Endothelial cell of umbilical vein (primary cell): ENCODE results near the gene THSD4. TPM values are rescaled to one million over a fixed set of nuclear protein-coding genes. Genes with fewer than 3 reads are reported as not detected.

Experiments used
- BruUV-seq: library from RNA; stranded (reverse); fragments of 400-500 nt; replicated peaks from 2 replicates; lab custom pipeline; 2021; lab: Mats Ljungman, UMichigan
- CTCF ChIA-PET: fragments of 300-600, 350-600 bp; sonication (Branson Sonifier 250); formaldehyde crosslinking; loops from one replicate; lab custom pipeline; 2021; ENCODE audit warnings: antibody characterized with exemption, inconsistent platforms; lab: Charles Lee
- POLR2A ChIA-PET: fragments of 300-600, 350-600 bp; sonication (Branson Sonifier 250); formaldehyde crosslinking; loops from one replicate; lab custom pipeline; 2021; ENCODE audit warnings: antibody characterized with exemption, inconsistent platforms; lab: Charles Lee
- DNase-seq: peaks from one replicate; pipeline ENCODE4 v3.0.0-alpha.2; 2011; ENCODE audit warnings: low read depth, low spot score
- FAIRE-seq: peaks from 2 replicates; lab custom pipeline; 2011; peaks lifted over from hg19 to GRCh38; lab: Jason Lieb, UNC
- H2AFZ ChIP-seq: 2 replicates; pipeline ENCODE4 v1.6.0; 2012; ENCODE audit warnings: low read depth, low read length, control low read depth, inconsistent platforms
- H3K27ac ChIP-seq: 2 replicates; pipeline ENCODE4 v1.5.1; 2011; ENCODE audit warnings: low read depth, mild to moderate bottlenecking, control low read depth, low read length, moderate library complexity; ENCODE audit not compliant: insufficient read depth
- H3K27me3 ChIP-seq, 2 experiments: 2 replicates each; pipeline versions ENCODE4 v1.6.0 to v1.6.1; 2011; ENCODE audit warnings: low read length in 2 of 2, mixed read lengths in 1 of 2; ENCODE audit not compliant: control insufficient read depth in 2 of 2, insufficient read depth in 2 of 2
- H3K36me3 ChIP-seq, 2 experiments: 2 replicates in 1 of 2; 3 replicates in 1 of 2; pipeline ENCODE4 v1.5.1; 2011; ENCODE audit warnings: low read length in 2 of 2, mild to moderate bottlenecking in 1 of 2, moderate library complexity in 1 of 2; ENCODE audit not compliant: control insufficient read depth in 2 of 2, insufficient read depth in 2 of 2; ENCODE audit errors: extremely low read depth in 1 of 2
- H3K4me1 ChIP-seq: 3 replicates; pipeline ENCODE4 v1.5.1; 2011; ENCODE audit warnings: mild to moderate bottlenecking, low read length; ENCODE audit not compliant: control insufficient read depth, insufficient read depth; ENCODE audit errors: extremely low read depth
- H3K4me2 ChIP-seq: 2 replicates; pipeline ENCODE4 v1.6.1; 2011; ENCODE audit warnings: low read length, control low read depth, mixed read lengths; ENCODE audit not compliant: insufficient read depth
- H3K4me3 ChIP-seq, 3 experiments: fragments of 200-600 bp in 1 of 3; sonication (generic), shearing (Covaris generic) in 1 of 3; replicated peaks in 1 of 3; 2 replicates each; pipeline ENCODE4 v1.5.1; 2011 to 2016; ENCODE audit warnings: control low read depth in 3 of 3, low read length in 3 of 3, mild to moderate bottlenecking in 2 of 3, inconsistent platforms in 1 of 3, low read depth in 1 of 3, moderate library complexity in 1 of 3; ENCODE audit not compliant: insufficient read depth in 1 of 3
- H3K79me2 ChIP-seq: 2 replicates; pipeline ENCODE4 v1.6.0; 2012; ENCODE audit warnings: low read length, inconsistent platforms; ENCODE audit not compliant: control insufficient read depth, insufficient read depth
- H3K9ac ChIP-seq: replicated peaks from 2 replicates; pipeline ENCODE3; 2011; ENCODE audit warnings: low read length, control low read depth; ENCODE audit not compliant: insufficient read depth; ENCODE audit errors: extremely low read depth
- H3K9me1 ChIP-seq: replicated peaks from 3 replicates; pipeline ENCODE4 v1.6.0; 2011; ENCODE audit warnings: mild to moderate bottlenecking, low read length; ENCODE audit not compliant: control insufficient read depth, insufficient read depth; ENCODE audit errors: extremely low read depth
- H3K9me3 ChIP-seq: replicated peaks from 2 replicates; pipeline ENCODE4 v1.5.1; 2012; ENCODE audit warnings: low read length, inconsistent platforms; ENCODE audit not compliant: control insufficient read depth, insufficient read depth
- H4K20me1 ChIP-seq: replicated peaks from 2 replicates; pipeline ENCODE3; 2011; ENCODE audit warnings: mild to moderate bottlenecking, low read length; ENCODE audit not compliant: control insufficient read depth, insufficient read depth; ENCODE audit errors: extremely low read depth
- EZH2 ChIP-seq: IDR thresholded peaks from 2 replicates; pipeline ENCODE4 v1.6.1; 2012; ENCODE audit warnings: borderline replicate concordance, low read depth, mild to moderate bottlenecking, moderate library complexity, low read length, inconsistent platforms; ENCODE audit not compliant: severe bottlenecking
- FOS ChIP-seq: IDR thresholded peaks from 2 replicates; pipeline ENCODE4 v1.6.1; 2011; ENCODE audit warnings: mild to moderate bottlenecking, low read length, moderate library complexity, borderline replicate concordance; ENCODE audit not compliant: insufficient read depth
- GATA2 ChIP-seq: IDR thresholded peaks from 2 replicates; pipeline ENCODE4 v1.7.0; 2011; ENCODE audit warnings: low read depth, mild to moderate bottlenecking, moderate library complexity, mixed read lengths, low read length; ENCODE audit not compliant: insufficient read length, insufficient read depth
- JUN ChIP-seq: IDR thresholded peaks from 2 replicates; pipeline ENCODE4 v1.6.1; 2011; ENCODE audit warnings: borderline replicate concordance, low read depth; ENCODE audit not compliant: insufficient read length, insufficient read depth
- MYC ChIP-seq: IDR thresholded peaks from one replicate; pipeline ENCODE4 v1.6.1; 2011; ENCODE audit warnings: mild to moderate bottlenecking, low read depth, low read length
- POLR2A ChIP-seq: IDR thresholded peaks from 2 replicates; pipeline ENCODE4 v1.6.1; 2012; ENCODE audit warnings: low read depth, mild to moderate bottlenecking, control low read depth, low read length
- POLR2AphosphoS5 ChIP-seq: IDR thresholded peaks from 2 replicates; pipeline ENCODE4 v1.6.1; 2012; ENCODE audit warnings: low read depth, mild to moderate bottlenecking, control low read depth, low read length, moderate library complexity; ENCODE audit not compliant: insufficient read depth
- dilution Hi-C: fragments of 300-500 bp; cut with MboI; formaldehyde crosslinking; loops from one replicate; pipeline ENCODE4 v1.15.0; 2019; ENCODE audit warnings: low sequenced_read_pairs; ENCODE audit not compliant: extremely low pct_ligation_motif_present
- intact Hi-C: fragments of 100-400 bp; cut with micrococcal nuclease; formaldehyde crosslinking; loops from one replicate; pipeline ENCODE4 v1.10.0; 2022
- polyA plus RNA-seq, 4 experiments: library from polyadenylated mRNA; depleted of rRNA in 3 of 4; stranded (reverse) in 3 of 4; unstranded in 1 of 4; fragments of >200 nt; gene quantifications; 2 replicates each; pipeline versions ENCODE4 v1.2.1 to v1.2.3, GENCODE V29; 2011 to 2012; ENCODE audit warnings: missing spikeins in 1 of 4
- total RNA-seq: library from RNA; stranded (reverse); gene quantifications from 2 replicates; pipeline ENCODE4 v1.2.3, GENCODE V29; 2021
- TF ChIP-seq, protein P1 (sequence below): IDR thresholded peaks from 2 replicates; pipeline ENCODE4 v1.6.1; 2011; ENCODE audit not compliant: insufficient read depth, insufficient read length
- TF ChIP-seq, protein P2 (sequence below), 2 donors: IDR thresholded peaks; 1 replicate in 1 of 2; 2 replicates in 1 of 2; pipeline ENCODE4 v1.5.1; 2011; ENCODE audit warnings: low read length in 2 of 2, mild to moderate bottlenecking in 2 of 2, moderate library complexity in 2 of 2, control low read depth in 1 of 2, inconsistent platforms in 1 of 2, low read depth in 1 of 2; ENCODE audit not compliant: insufficient read depth in 1 of 2; ENCODE audit errors: extremely low read depth in 1 of 2

Gene THSD4
- total and polyA plus RNA-seq, 2 donors (not counting 3 experiments of a cell fraction or from before 2014, with no cell fraction given): 9.9 to 25.4 TPM

DNA sequence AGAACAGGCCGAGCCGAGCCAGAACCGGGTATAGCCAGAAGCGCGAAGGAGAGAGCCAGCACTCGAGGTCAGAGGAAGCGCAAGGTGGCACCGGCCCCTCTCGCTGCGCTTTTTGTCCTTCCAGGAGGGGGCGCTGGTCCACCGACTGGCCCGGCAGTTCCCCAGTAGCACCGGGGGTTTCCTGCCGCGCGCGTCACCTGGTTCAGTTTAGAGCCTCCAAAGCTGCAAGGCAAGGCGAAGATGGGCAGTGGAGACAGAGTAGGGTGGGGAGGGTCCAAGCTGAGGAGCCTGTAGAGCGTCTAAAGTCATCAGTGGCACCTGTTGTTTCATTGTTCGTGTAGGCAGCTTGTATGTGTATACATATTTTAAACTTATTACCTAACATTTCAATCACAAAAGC, 687.5 kb downstream of the THSD4 start:
- Histone ChIP-seq H3K4me3 (no peak overlapping the region), H2AFZ (no peak overlapping the region), H3K27me3 (no peaks in the 10 kb centered on the region), H3K27ac (no peak overlapping the region), H3K36me3 (no peaks in the 10 kb centered on the region), H3K9me1 (no peaks in the 10 kb centered on the region), H3K9ac (no peak overlapping the region), H3K4me2 (no peak overlapping the region), H3K79me2 (no peaks in the 10 kb centered on the region), H3K9me3 (no peaks in the 10 kb centered on the region), H3K4me1 (peaks cover 14% of the 10 kb centered on the region), H4K20me1 (no peaks in the 10 kb centered on the region)
- TF ChIP-seq, protein P1, sequence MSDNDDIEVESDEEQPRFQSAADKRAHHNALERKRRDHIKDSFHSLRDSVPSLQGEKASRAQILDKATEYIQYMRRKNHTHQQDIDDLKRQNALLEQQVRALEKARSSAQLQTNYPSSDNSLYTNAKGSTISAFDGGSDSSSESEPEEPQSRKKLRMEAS: no peak
- TF ChIP-seq, protein P2, sequence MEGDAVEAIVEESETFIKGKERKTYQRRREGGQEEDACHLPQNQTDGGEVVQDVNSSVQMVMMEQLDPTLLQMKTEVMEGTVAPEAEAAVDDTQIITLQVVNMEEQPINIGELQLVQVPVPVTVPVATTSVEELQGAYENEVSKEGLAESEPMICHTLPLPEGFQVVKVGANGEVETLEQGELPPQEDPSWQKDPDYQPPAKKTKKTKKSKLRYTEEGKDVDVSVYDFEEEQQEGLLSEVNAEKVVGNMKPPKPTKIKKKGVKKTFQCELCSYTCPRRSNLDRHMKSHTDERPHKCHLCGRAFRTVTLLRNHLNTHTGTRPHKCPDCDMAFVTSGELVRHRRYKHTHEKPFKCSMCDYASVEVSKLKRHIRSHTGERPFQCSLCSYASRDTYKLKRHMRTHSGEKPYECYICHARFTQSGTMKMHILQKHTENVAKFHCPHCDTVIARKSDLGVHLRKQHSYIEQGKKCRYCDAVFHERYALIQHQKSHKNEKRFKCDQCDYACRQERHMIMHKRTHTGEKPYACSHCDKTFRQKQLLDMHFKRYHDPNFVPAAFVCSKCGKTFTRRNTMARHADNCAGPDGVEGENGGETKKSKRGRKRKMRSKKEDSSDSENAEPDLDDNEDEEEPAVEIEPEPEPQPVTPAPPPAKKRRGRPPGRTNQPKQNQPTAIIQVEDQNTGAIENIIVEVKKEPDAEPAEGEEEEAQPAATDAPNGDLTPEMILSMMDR (IDR thresholded peaks at IDR 0.05; ENCODE audit: extremely low read depth in 1 of 2, insufficient read depth in 1 of 2, low read depth in 1 of 2, low read length in 2 of 2): peak; percentile 22 to 51
- FAIRE-seq: no peak
- intact Hi-C loops (loop anchor here (1.0 to 5.0 kb wide), 2 partner anchors 230 to 354 kb away; no protein-coding TSS in a partner anchor), dilution Hi-C loops (no loop called here)
- DNase-seq: no peak
- ChIA-PET POLR2A (no interaction called here), CTCF (interaction anchor here (1.0 to 12.4 kb wide), 11 partner anchors 12 to 791 kb away, joined by 3 to 235 read pairs (median 7); no protein-coding TSS in a partner anchor)
- no TSS peak for BruUV-seq

DNA sequence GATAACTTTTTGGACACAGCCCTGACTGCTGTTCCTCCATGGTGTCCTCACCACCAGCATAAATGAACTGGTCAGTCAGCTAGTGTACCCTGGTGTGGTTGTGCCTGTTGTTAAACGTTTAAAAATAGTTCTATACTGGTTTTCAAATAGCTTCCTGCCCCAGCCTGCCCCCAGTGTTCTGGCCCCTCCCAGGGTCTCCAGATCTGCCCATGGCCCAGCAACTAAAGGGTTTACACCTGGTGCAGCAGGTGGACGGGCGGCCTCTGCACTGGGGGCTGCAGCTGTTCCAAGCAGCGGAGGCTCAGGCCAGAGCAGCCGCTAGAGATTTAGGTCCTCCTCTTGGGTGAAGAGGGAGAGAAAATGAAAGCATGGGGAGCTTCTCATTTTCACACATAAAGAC, 689.0 kb downstream of the THSD4 start:
- no peaks in the 10 kb centered on the region for H3K36me3 ChIP-seq
- no peak overlapping the region for H3K27ac ChIP-seq
- no TSS peak for BruUV-seq
- no peak for DNase-seq
- TF ChIP-seq POLR2A: no peak
- no peak for TF ChIP-seq GATA2
- no peak for TF ChIP-seq EZH2
- TF ChIP-seq JUN: no peak
- TF ChIP-seq, protein P2 (IDR thresholded peaks at IDR 0.05; ENCODE audit: extremely low read depth in 1 of 2, insufficient read depth in 1 of 2, low read depth in 1 of 2, low read length in 2 of 2): no peak
- TF ChIP-seq, protein P1: no peak
- TF ChIP-seq FOS: no peak
- TF ChIP-seq POLR2AphosphoS5: no peak
- TF ChIP-seq MYC: no peak
- H3K9ac ChIP-seq: no peak overlapping the region
- no peaks in the 10 kb centered on the region for H3K9me1 ChIP-seq
- peaks cover 14% of the 10 kb centered on the region for H3K4me1 ChIP-seq
- H3K27me3 ChIP-seq: no peaks in the 10 kb centered on the region
- no peaks in the 10 kb centered on the region for H3K79me2 ChIP-seq
- intact Hi-C loops: loop anchor here (5.0 kb wide), 1 partner anchor 232 kb away; no protein-coding TSS in a partner anchor
- POLR2A ChIA-PET: interaction anchor here (0.7 kb wide), 1 partner anchor 354 kb away, joined by 6 read pairs; no protein-coding TSS in a partner anchor
- no peak for FAIRE-seq
- dilution Hi-C loops: no loop called here
- CTCF ChIA-PET: interaction anchor here (0.9 to 12.4 kb wide), 7 partner anchors 47 to 831 kb away, joined by 3 to 235 read pairs (median 12); no protein-coding TSS in a partner anchor
- no peak overlapping the region for H3K4me3 ChIP-seq
- H3K9me3 ChIP-seq: no peaks in the 10 kb centered on the region
- H4K20me1 ChIP-seq: no peaks in the 10 kb centered on the region
- H3K4me2 ChIP-seq: no peak overlapping the region
- H2AFZ ChIP-seq: no peak overlapping the region
